ENCODE results near the gene RPAIN.

The RPAIN gene

GRCh38 chr17:5419959-5420653 lies at the start of gene RPAIN:
Gene RPAIN, plus strand, starts transcription at chr17:5420182. Its CDS starts 29 bp downstream, at chr17:5420211.
- DNase-seq: peak; percentile 91

- DNase-seq: no peak
Measured at GRCh38 chr17:5370411-5370810, 49.6 kb upstream of the RPAIN start.

GRCh38 chr17:5373112-5373511 lies 46.9 kb upstream of the RPAIN start:
- no peak for DNase-seq

GRCh38 chr17:5378566-5379207 lies 41.3 kb upstream of the RPAIN start:
- no peak for DNase-seq

- no peak for DNase-seq
Measured at GRCh38 chr17:5379351-5380107, 40.5 kb upstream of the RPAIN start.

- no peak for DNase-seq
Measured at GRCh38 chr17:5380491-5381135, 39.4 kb upstream of the RPAIN start.

- DNase-seq: no peak
Measured at GRCh38 chr17:5381542-5381941, 38.4 kb upstream of the RPAIN start.

GRCh38 chr17:5391678-5392077 lies 28.3 kb upstream of the RPAIN start:
- DNase-seq: no peak

- no peak for DNase-seq
Measured at GRCh38 chr17:5396612-5397011, 23.4 kb upstream of the RPAIN start.

- no peak for DNase-seq
Measured at GRCh38 chr17:5399767-5400166, 20.2 kb upstream of the RPAIN start.

- DNase-seq: no peak
Measured at GRCh38 chr17:5405400-5405799, 14.6 kb upstream of the RPAIN start.

GRCh38 chr17:5408186-5408585 lies 11.8 kb upstream of the RPAIN start:
- no peak for DNase-seq

GRCh38 chr17:5410594-5411272 lies 9.2 kb upstream of the RPAIN start:
- no peak for DNase-seq

- no peak for DNase-seq
Measured at GRCh38 chr17:5413682-5414081, 6.3 kb upstream of the RPAIN start.

- DNase-seq: peak; percentile 63
Measured at GRCh38 chr17:5416901-5417300, 3.1 kb upstream of the RPAIN start.

GRCh38 chr17:5418858-5419355 lies 1.1 kb upstream of the RPAIN start:
- peak; percentile 58 for DNase-seq

GRCh38 chr17:5419356-5419958 lies 525 bp upstream of the RPAIN start, which contains the start of gene NUP88:
Gene NUP88, minus strand, starts transcription at chr17:5419662. Its CDS starts 12 bp downstream, at chr17:5419650.
- peak; percentile 97 for DNase-seq

GRCh38 chr17:5422505-5422904 lies 2.5 kb downstream of the RPAIN start:
- DNase-seq: no peak

GRCh38 chr17:5424909-5425308 lies 4.9 kb downstream of the RPAIN start:
- DNase-seq: no peak

GRCh38 chr17:5425826-5426225 lies 5.8 kb downstream of the RPAIN start:
- no peak for DNase-seq

GRCh38 chr17:5429191-5429887 lies 9.4 kb downstream of the RPAIN start:
- DNase-seq: peak; percentile 71

All from NCI-H69 (cell line).